ENCODE measurements around the gene XCL2. TPM values are rescaled to one million over a fixed set of nuclear protein-coding genes. Genes with fewer than 3 reads are reported as not detected.

XCL2 gene
- total RNA-seq, 6 donors from 2014 or later, result 1.3 to 9.0 (median 1.7) TPM; not detected in 2

GRCh38 chr1:168520052-168520751 lies 23.6 kb downstream of the XCL2 start:
- Histone ChIP-seq H3K4me1 (no peaks in the 10 kb centered on the region), H3K9me3 (no peaks in the 10 kb centered on the region), H3K36me3 (no peaks in the 10 kb centered on the region), H3K27me3 (no peaks in the 10 kb centered on the region), H3K4me3 (no peak overlapping the region), H3K27ac (no peak overlapping the region)
- 43% methylated on average over 6 of the region's 6 CpGs for WGBS, 2 donors
- TF ChIP-seq POLR2AphosphoS5 (IDR thresholded peaks at IDR 0.05) (no peak), POLR2A (IDR thresholded peaks at IDR 0.05) (no peak), CTCF (IDR thresholded peaks at IDR 0.05) (no peak), EP300 (IDR thresholded peaks at IDR 0.05) (no peak)
- ATAC-seq (ENCODE audit: low FRiP score in 2 of 2) (no peak), DNase-seq (no peak)

GRCh38 chr1:168518813-168519212 lies 25.0 kb downstream of the XCL2 start:
- H3K4me1 ChIP-seq, result peaks cover 0 to 3% (median 0%) of the 10 kb centered on the region in 4 donors
- DNase-seq (no peak), ATAC-seq (ENCODE audit: low FRiP score in 2 of 2) (no peak)
- H3K27ac ChIP-seq, result no peak overlapping the region
- H3K9me3 ChIP-seq, result no peaks in the 10 kb centered on the region
- TF ChIP-seq EP300 (IDR thresholded peaks at IDR 0.05) (no peak), CTCF (IDR thresholded peaks at IDR 0.05) (no peak), POLR2AphosphoS5 (IDR thresholded peaks at IDR 0.05) (no peak), POLR2A (IDR thresholded peaks at IDR 0.05) (no peak)
- 72 to 83% methylated on average over 1 of the region's 1 CpG for WGBS, 2 donors
- no peaks in the 10 kb centered on the region for H3K27me3 ChIP-seq
- no peaks in the 10 kb centered on the region for H3K36me3 ChIP-seq
- H3K4me3 ChIP-seq, result no peak overlapping the region

GRCh38 chr1:168518201-168518689 lies 25.6 kb downstream of the XCL2 start:
- no peak overlapping the region for H3K4me3 ChIP-seq
- no peak overlapping the region for H3K27ac ChIP-seq
- DNase-seq (no peak), ATAC-seq (ENCODE audit: low FRiP score in 2 of 2) (no peak)
- TF ChIP-seq POLR2A (IDR thresholded peaks at IDR 0.05), result no peak
- no peak for TF ChIP-seq CTCF (IDR thresholded peaks at IDR 0.05)
- no peak for TF ChIP-seq EP300 (IDR thresholded peaks at IDR 0.05)
- TF ChIP-seq POLR2AphosphoS5 (IDR thresholded peaks at IDR 0.05), result no peak
- H3K36me3 ChIP-seq, result no peaks in the 10 kb centered on the region
- WGBS, 2 donors, result 71 to 79% methylated on average over 4 of the region's 4 CpGs
- no peaks in the 10 kb centered on the region for H3K9me3 ChIP-seq
- no peaks in the 10 kb centered on the region for H3K27me3 ChIP-seq
- peaks cover 0 to 3% (median 0%) of the 10 kb centered on the region in 4 donors for H3K4me1 ChIP-seq

- Histone ChIP-seq H3K9me3 (no peaks in the 10 kb centered on the region), H3K27me3 (no peaks in the 10 kb centered on the region), H3K4me1 (peaks cover 0 to 3% (median 0%) of the 10 kb centered on the region in 4 donors), H3K27ac (no peak overlapping the region), H3K4me3 (no peak overlapping the region), H3K36me3 (no peaks in the 10 kb centered on the region)
- WGBS, 2 donors, result 75 to 77% methylated on average over 2 of the region's 2 CpGs
- ATAC-seq (ENCODE audit: low FRiP score in 2 of 2), result no peak
- no peak for TF ChIP-seq CTCF (IDR thresholded peaks at IDR 0.05)
- no peak for TF ChIP-seq POLR2AphosphoS5 (IDR thresholded peaks at IDR 0.05)
- TF ChIP-seq EP300 (IDR thresholded peaks at IDR 0.05), result no peak
- no peak for TF ChIP-seq POLR2A (IDR thresholded peaks at IDR 0.05)
- DNase-seq, result no peak
Observed at GRCh38 chr1:168514455-168514854, 29.3 kb downstream of the XCL2 start.
